Measurements from ENCODE around the gene SET.

GRCh38 chr9:128728298-128728697, 39.3 kb downstream of the SET start:
- no peak for TF ChIP-seq CTCF (IDR thresholded peaks at IDR 0.05)
- no peak for TF ChIP-seq POLR2A (IDR thresholded peaks at IDR 0.05)

All from Peyer's patch (tissue), 4 donors.